GM13976 (cell line): Measurements from ENCODE around the gene DLEC1.

Experiments
- DNase-seq: peaks from one replicate; pipeline ENCODE4 v3.0.0; 2012; ENCODE audit warnings: low spot score
- CTCF ChIP-seq: IDR thresholded peaks from 2 replicates; pipeline ENCODE4 v1.5.1; 2012; ENCODE audit warnings: borderline replicate concordance, mild to moderate bottlenecking; ENCODE audit not compliant: insufficient read depth; ENCODE audit errors: extremely low read depth, missing control alignments, control extremely low read depth
- in situ Hi-C: fragments of 300-500 bp; cut with MboI; formaldehyde crosslinking; loops from one replicate; pipeline ENCODE4 v1.12.0; 2022; ENCODE audit warnings: low sequenced_read_pairs, mixed read lengths, inconsistent platforms; ENCODE audit not compliant: unreplicated experiment

Gene DLEC1

GRCh38 chr3:38163841-38164642 lies 125.0 kb downstream of the DLEC1 start:
- in situ Hi-C loops: no loop called here
- no peak for TF ChIP-seq CTCF
- no peak for DNase-seq

DNA sequence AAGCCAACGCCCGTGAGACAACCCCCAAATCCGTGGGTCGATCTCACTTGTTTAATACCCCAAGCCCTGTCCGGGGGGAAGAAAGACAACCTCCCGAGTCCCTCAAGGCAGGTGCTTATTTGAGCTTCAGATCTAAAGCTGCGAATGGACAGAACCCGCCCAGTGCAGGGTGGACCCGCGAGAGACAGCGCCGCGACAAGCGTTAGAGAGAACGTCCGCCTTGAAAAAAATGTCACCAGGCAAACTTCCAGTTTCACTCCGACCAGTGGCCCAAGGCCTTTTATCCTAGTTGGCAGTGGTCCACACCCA lies 125.6 kb downstream of the DLEC1 start:
- no peak for TF ChIP-seq CTCF
- in situ Hi-C loops: no loop called here
- no peak for DNase-seq

DNA sequence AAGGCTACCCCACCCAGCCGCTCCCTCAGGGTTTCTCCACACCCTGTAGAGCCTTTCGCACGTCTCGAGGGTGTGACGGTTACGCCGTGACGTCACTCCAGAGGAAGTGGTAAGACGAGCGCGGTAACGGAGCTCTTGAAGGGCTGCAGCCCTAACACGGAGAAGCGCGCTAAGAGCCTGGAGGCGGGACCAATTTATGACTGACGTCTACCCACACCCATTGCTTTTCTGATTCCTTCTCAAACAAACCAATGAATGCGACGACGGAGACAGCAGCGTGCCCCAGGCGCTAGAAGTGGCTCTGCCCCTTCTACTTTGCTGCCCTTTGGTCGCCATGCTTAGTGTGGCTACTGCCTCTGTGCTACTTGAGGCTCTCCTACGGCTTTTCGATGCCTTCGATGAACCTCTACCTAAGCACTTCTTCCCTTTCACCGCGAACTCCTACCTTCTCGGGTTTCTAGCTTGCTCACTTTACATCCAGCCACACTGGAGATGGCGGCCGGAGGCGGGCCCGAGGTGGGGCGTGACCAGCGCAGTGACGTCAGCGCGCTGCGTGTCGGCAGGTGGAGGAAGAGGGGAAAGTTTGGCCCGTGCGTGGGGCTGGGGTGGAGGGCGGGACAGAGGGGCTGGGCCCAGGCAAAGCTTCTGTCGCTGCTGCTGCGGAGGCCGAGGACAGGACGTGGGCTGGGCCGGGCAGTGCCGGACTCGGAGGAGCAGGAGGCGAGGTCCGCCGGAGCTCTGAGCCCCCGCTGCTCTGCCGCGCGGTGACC lies 126.1 kb downstream of the DLEC1 start, which contains the start of gene OXSR1:
OXSR1 (plus strand) TSS at position 586 of the 770 bp plus-strand sequence. CDS start 340 bp downstream, outside the sequence.
- in situ Hi-C loops: no loop called here
- peak; percentile 94 for DNase-seq
- TF ChIP-seq CTCF: no peak

DNA sequence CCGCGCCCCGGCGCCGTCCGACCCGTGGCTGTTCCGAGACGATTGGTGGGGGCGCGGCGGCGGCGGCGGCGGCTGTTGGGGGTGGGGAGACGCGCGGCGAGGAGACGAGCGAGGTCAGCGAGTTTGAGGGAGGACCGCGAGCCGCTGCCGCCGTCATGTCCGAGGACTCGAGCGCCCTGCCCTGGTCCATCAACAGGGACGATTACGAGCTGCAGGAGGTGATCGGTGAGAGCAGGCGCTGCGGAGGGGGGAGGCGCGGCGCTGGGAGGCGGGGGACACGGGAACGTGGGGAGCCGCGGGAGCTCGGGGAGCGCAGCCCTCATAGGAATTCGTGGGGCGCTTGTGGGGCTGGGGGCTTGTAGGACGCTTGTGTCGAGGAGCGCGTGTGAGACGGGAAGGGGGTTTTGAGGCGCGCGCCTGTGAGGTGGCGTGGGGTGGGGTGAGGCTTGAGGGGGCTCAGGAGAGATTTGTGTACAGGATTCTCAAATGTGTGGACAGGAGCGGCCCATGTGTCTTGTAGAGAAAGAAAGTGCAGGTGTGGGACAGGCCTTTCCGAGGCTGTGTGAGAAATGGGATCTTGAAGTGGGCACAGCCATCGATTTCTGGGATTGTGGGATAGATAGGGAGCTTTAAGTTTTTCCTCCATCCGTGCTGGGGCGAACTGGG lies 126.8 kb downstream of the DLEC1 start:
- TF ChIP-seq CTCF: no peak
- DNase-seq: peak; percentile 68
- in situ Hi-C loops: no loop called here

GRCh38 chr3:38167591-38167990 lies 128.6 kb downstream of the DLEC1 start:
- no peak for TF ChIP-seq CTCF
- DNase-seq: no peak
- in situ Hi-C loops: no loop called here

DNA sequence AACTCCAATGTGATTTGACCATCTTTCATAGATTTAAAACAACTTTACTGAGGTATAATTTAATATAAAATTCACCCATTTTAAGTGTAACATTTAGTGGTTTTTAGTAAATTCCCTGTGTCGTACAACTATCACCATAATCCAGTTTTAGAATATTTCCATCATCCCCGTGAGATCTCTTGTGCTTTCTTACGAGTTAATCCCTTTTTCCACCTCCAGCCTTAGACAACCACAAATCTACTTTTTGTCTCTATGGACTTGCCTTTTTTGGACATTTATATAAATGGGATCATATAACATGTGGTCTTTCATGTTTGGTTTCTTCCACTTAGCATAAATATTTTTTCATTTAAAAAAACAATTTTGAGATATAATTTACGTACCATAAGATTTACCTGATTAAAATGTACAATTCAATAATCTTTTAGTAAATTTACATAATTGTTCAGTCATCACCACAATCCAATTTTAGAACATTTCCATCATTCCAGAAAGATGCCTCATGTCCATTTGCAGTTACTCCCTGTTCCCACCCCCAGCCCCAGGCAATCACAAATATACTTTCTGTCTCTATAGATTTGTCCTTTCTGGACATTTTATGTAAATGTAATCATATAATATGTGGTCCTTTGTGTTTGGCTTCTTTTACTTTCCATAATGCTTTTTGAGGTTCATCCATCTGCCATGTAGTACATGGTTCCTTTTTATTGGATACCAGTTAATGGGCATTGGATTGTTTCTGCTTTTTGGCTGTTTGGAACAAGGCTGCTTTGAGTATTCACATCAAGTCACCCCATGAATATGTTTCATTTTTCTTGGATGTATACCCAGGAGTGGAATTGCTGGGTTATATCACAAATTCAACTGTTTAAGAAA lies 129.4 kb downstream of the DLEC1 start:
- no peak for DNase-seq
- in situ Hi-C loops: no loop called here

More for the DNA sequence above, 129.4 kb downstream of the DLEC1 start:
- no peak for TF ChIP-seq CTCF
